Neural cell (in vitro differentiated cells): ENCODE measurements around the gene NKX1-2.

Experiments
- CTCF ChIP-seq: fragments of 450-650 bp; IDR thresholded peaks from 2 replicates; pipeline ENCODE4 v1.5.1; 2014; ENCODE audit warnings: antibody characterized with exemption, mild to moderate bottlenecking, moderate library complexity; ENCODE audit not compliant: poor library complexity, severe bottlenecking
- EP300 ChIP-seq: fragments of 450-650 bp; conservative IDR thresholded peaks from 2 replicates; pipeline ENCODE4 v1.6.1; 2014; ENCODE audit warnings: antibody characterized with exemption, mild to moderate bottlenecking, moderate library complexity; ENCODE audit not compliant: poor library complexity, severe bottlenecking
- EZH2 ChIP-seq: fragments of 200-600, 300-800 bp; shearing (Covaris generic), sonication (generic); IDR thresholded peaks from 2 replicates; pipeline ENCODE4 v1.6.1; 2014; ENCODE audit warnings: antibody characterized with exemption, low read length, borderline replicate concordance, mild to moderate bottlenecking; ENCODE audit not compliant: insufficient read depth, poor library complexity, severe bottlenecking
- MXI1 ChIP-seq: fragments of 450-650 bp; conservative IDR thresholded peaks from 2 replicates; pipeline ENCODE4 v1.6.1; 2014; ENCODE audit warnings: antibody characterized with exemption, mild to moderate bottlenecking; ENCODE audit not compliant: poor library complexity, severe bottlenecking
- POLR2AphosphoS5 ChIP-seq: IDR thresholded peaks from 2 replicates; pipeline ENCODE4 v1.6.1; 2012
- RAD21 ChIP-seq: fragments of 450-650 bp; conservative IDR thresholded peaks from 2 replicates; pipeline ENCODE4 v1.6.1; 2014; ENCODE audit warnings: antibody characterized with exemption, mild to moderate bottlenecking, moderate library complexity
- REST ChIP-seq: IDR thresholded peaks from 2 replicates; pipeline ENCODE4 v1.6.1; 2012; ENCODE audit warnings: borderline replicate concordance
- SMC3 ChIP-seq: fragments of 450-650 bp; conservative IDR thresholded peaks from 2 replicates; pipeline ENCODE4 v1.6.1; 2014; ENCODE audit warnings: antibody characterized with exemption, mild to moderate bottlenecking, moderate library complexity; ENCODE audit not compliant: poor library complexity
- TAF1 ChIP-seq: IDR thresholded peaks from 2 replicates; pipeline ENCODE4 v1.6.1; 2012; ENCODE audit warnings: low read depth

GRCh38 chr10:124429576-124429975 lies 20.3 kb downstream of the NKX1-2 start:
- TF ChIP-seq REST (no peak), CTCF (no peak), EZH2 (no peak), POLR2AphosphoS5 (no peak), SMC3 (no peak), RAD21 (no peak), TAF1 (no peak), EP300 (no peak), MXI1 (no peak)
